Chondrocyte (in vitro differentiated cells): Measurements from ENCODE around the gene ELL. TPM values are rescaled to one million over a fixed set of nuclear protein-coding genes. Genes with fewer than 3 reads are reported as not detected.

Experiments used
- DNase-seq: peaks from one replicate; pipeline ENCODE4 v3.0.0; 2021; ENCODE audit warnings: mixed read lengths, low spot score
- H3K27ac Mint-ChIP-seq: one replicate; pipeline ENCODE4 v1.8.0; 2021; ENCODE audit warnings: mild to moderate bottlenecking, moderate library complexity, mixed read lengths; ENCODE audit not compliant: unreplicated experiment
- H3K27me3 Mint-ChIP-seq: 2 replicates; pipeline ENCODE4 v1.8.0; 2021; ENCODE audit warnings: low read depth, mixed read lengths
- H3K36me3 Mint-ChIP-seq: 2 replicates; pipeline ENCODE4 v1.8.0; 2021; ENCODE audit warnings: low read depth, mixed read lengths
- H3K4me1 Mint-ChIP-seq: 2 replicates; pipeline ENCODE4 v1.8.0; 2021; ENCODE audit warnings: low read depth, mild to moderate bottlenecking, mixed read lengths
- H3K4me3 Mint-ChIP-seq: one replicate; pipeline ENCODE4 v1.8.0; 2021; ENCODE audit warnings: mild to moderate bottlenecking, moderate library complexity, mixed read lengths; ENCODE audit not compliant: unreplicated experiment
- H3K9me3 Mint-ChIP-seq: 2 replicates; pipeline ENCODE4 v1.8.0; 2021; ENCODE audit warnings: low read depth, mixed read lengths
- CTCF ChIP-seq: fragments of 200-600 bp; sonication (generic); IDR thresholded peaks from 2 replicates; pipeline ENCODE4 v1.5.0; 2021; ENCODE audit warnings: antibody characterized with exemption, mild to moderate bottlenecking, moderate library complexity
- total RNA-seq: library from RNA; stranded (reverse); gene quantifications from 3 replicates; pipeline ENCODE4 v1.2.1, GENCODE V29; 2021

The ELL gene
- total RNA-seq, 1 donor from 2014 or later = 14.0 TPM

DNA sequence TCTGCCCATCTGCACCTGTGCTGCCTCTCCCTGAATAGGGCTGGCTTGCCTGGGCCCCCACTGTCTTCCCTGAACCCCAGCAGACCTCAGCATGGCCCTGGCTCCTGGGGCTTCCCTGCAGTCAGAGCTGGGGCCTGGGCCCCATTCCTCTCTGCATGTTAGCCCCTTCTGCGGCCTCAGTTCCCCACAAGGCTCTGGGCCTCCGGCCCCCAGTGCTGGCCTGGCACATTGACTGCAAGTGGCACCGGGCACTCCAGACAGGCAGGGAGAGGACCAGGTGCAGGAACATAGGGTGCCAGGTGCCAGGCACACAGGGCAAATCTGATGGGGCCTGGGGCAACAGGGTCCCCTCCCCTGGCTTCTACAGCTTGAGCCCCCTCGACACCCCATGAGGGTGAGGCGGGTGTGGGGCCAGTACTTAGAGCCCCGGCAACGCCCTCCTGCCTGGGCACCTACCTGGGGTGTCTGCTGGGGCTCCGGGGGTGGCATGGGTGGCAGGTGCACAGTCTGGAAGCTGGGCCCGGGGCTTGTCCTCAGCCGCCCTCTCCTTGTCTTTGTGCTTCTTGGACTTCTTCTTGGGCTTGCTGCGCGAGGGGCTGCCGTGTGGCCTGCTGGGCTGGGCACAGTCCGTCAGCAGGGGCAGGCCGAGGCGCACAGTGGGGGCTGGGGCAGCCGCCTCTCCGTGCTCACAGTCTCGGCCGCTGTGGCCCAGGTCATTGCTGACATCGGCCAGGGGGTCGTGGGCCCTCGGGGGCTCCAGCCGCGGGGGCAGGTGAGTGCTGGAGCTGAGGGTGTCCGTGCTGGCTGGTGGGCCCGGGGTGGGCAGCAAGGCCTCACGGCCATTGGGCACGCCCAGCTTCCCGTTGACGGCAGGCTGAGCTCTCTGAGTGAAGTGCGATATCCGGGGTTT, 71.6 kb downstream of the ELL start:
- Mint-ChIP-seq H3K27me3 (no peaks in the 10 kb centered on the region), H3K4me1 (peaks cover 21% of the 10 kb centered on the region), H3K9me3 (no peaks in the 10 kb centered on the region), H3K27ac (peak overlapping the region; percentile 61), H3K36me3 (peaks cover 13% of the 10 kb centered on the region), H3K4me3 (no peak overlapping the region)
- DNase-seq = no peak
- TF ChIP-seq CTCF = no peak

GRCh38 chr19:18449552-18449951, 72.3 kb downstream of the ELL start:
- H3K27ac Mint-ChIP-seq = no peak overlapping the region
- no peaks in the 10 kb centered on the region for H3K9me3 Mint-ChIP-seq
- TF ChIP-seq CTCF = no peak
- no peak for DNase-seq
- peaks cover 21% of the 10 kb centered on the region for H3K4me1 Mint-ChIP-seq
- H3K27me3 Mint-ChIP-seq = no peaks in the 10 kb centered on the region
- no peak overlapping the region for H3K4me3 Mint-ChIP-seq
- peaks cover 13% of the 10 kb centered on the region for H3K36me3 Mint-ChIP-seq

DNA sequence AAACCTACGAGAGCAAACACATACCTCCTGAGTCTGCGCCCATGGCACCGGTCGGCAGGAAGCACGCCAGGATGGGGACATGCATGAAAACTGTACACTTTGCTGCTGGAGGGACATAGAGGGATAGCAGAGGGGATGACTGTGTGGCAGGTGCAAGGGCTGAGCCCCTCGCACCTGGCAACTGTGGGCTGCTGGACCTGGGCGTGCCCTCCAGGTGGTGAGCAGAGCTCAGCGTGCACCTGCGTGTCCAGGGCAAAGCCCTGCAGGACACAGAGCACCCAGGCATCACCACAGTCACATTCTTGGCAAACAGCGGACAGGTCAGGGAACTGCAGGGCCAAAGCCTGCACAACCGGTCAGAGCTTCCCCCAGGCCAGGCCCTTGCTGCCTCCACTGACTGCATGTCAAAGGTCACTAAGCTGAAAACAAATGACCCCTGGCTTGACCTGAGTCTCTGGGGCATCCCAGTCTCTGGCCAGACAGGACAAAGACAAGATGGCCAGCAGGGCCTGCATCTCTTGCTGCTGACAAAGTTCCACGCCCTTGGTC, 75.0 kb downstream of the ELL start:
- H3K27ac Mint-ChIP-seq = no peak overlapping the region
- no peak for TF ChIP-seq CTCF
- H3K4me1 Mint-ChIP-seq = peaks cover 9% of the 10 kb centered on the region
- H3K9me3 Mint-ChIP-seq = no peaks in the 10 kb centered on the region
- no peak overlapping the region for H3K4me3 Mint-ChIP-seq
- DNase-seq = no peak
- no peaks in the 10 kb centered on the region for H3K27me3 Mint-ChIP-seq
- H3K36me3 Mint-ChIP-seq = peaks cover 15% of the 10 kb centered on the region

GRCh38 chr19:18446145-18446810, 75.6 kb downstream of the ELL start:
- no peak for TF ChIP-seq CTCF
- DNase-seq = no peak
- peaks cover 15% of the 10 kb centered on the region for H3K36me3 Mint-ChIP-seq
- peaks cover 9% of the 10 kb centered on the region for H3K4me1 Mint-ChIP-seq
- no peak overlapping the region for H3K27ac Mint-ChIP-seq
- no peak overlapping the region for H3K4me3 Mint-ChIP-seq
- no peaks in the 10 kb centered on the region for H3K27me3 Mint-ChIP-seq
- H3K9me3 Mint-ChIP-seq = no peaks in the 10 kb centered on the region

DNA sequence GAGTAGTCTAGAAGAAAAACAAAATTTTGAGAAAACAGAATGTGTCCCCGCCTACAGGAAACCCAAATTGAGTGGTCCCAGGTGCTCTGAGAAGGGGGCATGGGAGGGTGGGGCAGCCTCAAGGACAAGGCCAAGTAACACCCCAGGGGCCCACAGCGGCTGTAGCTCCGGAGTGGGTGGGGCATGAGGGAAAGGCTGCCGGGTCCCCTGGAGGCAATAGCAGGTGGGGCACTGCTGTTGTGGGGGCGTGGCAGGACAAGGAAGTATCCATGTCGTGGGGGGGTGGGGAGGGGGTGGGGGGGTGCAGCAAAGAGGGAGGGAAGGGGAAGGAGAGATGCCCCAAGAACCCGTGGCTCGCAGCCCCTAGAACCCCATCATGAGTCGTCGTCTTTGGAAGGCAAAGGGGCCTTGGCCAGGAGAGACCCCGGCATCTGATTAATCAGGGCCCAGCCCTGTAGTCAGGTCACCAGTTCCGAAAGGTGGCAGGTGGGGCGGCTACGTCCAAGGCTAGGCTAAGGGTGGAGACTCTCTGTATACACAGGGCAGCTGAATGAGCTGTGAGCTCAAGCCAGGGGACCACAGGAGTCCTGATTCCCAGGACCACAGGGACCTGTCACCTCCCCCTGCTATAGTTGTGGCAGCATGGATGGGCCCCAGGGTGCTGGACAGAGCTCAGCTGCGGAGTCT, 76.5 kb downstream of the ELL start:
- Mint-ChIP-seq H3K27ac (no peak overlapping the region), H3K36me3 (peaks cover 13% of the 10 kb centered on the region), H3K27me3 (no peaks in the 10 kb centered on the region), H3K4me1 (peaks cover 7% of the 10 kb centered on the region), H3K4me3 (no peak overlapping the region), H3K9me3 (no peaks in the 10 kb centered on the region)
- TF ChIP-seq CTCF = no peak
- DNase-seq = no peak
